Measurements from ENCODE around the gene IL17REL. TPM values are rescaled to one million over a fixed set of nuclear protein-coding genes. Genes with fewer than 3 reads are reported as not detected.

IL17REL gene
- total RNA-seq, 1 donor from 2014 or later, result 0.10 TPM

DNA sequence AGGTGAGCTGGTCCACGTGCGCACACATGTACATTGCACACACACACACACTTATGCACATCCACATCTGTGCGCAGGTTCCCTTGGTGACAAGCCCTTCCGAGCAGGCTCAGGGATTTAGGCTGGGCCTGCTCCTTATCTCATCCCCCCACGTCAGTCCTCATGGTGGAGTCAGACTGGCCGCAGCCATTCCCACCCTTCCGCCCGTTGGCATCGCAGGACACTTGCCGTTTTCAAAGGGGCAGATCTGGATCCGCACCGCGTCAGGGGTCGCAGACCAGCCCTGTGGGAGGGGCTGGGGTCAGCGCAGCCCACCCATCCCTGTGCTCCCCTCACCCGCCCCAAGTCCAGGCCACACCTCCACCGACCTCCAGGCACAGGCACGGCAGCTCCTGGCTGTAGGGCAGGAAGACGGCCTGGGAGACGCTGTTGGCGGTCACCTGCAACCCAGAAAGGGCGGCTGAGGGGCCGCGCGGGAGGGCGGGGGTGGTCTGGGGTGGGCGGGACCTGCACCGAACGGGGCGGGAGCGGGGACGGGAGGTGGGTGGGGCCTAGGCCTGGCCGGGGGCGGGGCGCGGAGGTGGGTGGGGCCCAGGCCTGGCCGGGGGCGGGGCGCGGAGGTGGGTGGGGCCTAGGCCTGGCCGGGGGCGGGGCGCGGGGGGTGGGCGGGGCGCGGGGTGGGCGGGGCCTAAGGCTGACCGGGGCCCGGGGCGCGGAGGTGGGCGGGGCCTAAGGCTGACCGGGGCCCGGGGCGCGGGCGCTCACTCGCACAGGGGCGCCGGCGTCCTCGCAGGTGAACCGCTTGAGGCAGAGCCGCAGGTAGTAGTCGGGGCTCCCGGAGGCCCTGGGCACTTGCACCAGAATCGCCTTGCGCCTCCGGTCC lies 13.3 kb downstream of the IL17REL start:
- H3K27ac Mint-ChIP-seq, result no peak overlapping the region
- H3K4me3 Mint-ChIP-seq, result peak overlapping the region; percentile 49
- H3K4me1 Mint-ChIP-seq (ENCODE audit: unreplicated experiment), result peaks cover 14% of the 10 kb centered on the region
- no peak for DNase-seq (ENCODE audit: extremely low spot score, unreplicated experiment)
- no peak for TF ChIP-seq CTCF (conservative IDR thresholded peaks at IDR 0.05)
- no peaks in the 10 kb centered on the region for H3K9me3 Mint-ChIP-seq
- peaks cover 17% of the 10 kb centered on the region for H3K27me3 Mint-ChIP-seq
- H3K36me3 Mint-ChIP-seq, result no peaks in the 10 kb centered on the region

GRCh38 chr22:49998718-49999062 lies 13.9 kb downstream of the IL17REL start:
- Mint-ChIP-seq H3K4me3 (peak overlapping the region; percentile 46), H3K27ac (no peak overlapping the region), H3K27me3 (peaks cover 15% of the 10 kb centered on the region), H3K4me1 (ENCODE audit: unreplicated experiment) (peaks cover 12% of the 10 kb centered on the region), H3K36me3 (no peaks in the 10 kb centered on the region), H3K9me3 (no peaks in the 10 kb centered on the region)
- no peak for TF ChIP-seq CTCF (conservative IDR thresholded peaks at IDR 0.05)
- no peak for DNase-seq (ENCODE audit: extremely low spot score, unreplicated experiment)

GRCh38 chr22:49997932-49998717 lies 14.4 kb downstream of the IL17REL start:
- Mint-ChIP-seq H3K4me3 (peak overlapping the region; percentile 46), H3K36me3 (no peaks in the 10 kb centered on the region), H3K9me3 (no peaks in the 10 kb centered on the region), H3K27ac (no peak overlapping the region), H3K4me1 (ENCODE audit: unreplicated experiment) (peaks cover 10% of the 10 kb centered on the region), H3K27me3 (peaks cover 15% of the 10 kb centered on the region)
- no peak for DNase-seq (ENCODE audit: extremely low spot score, unreplicated experiment)
- no peak for TF ChIP-seq CTCF (conservative IDR thresholded peaks at IDR 0.05)

GRCh38 chr22:49997251-49997599 lies 15.3 kb downstream of the IL17REL start:
- H3K4me1 Mint-ChIP-seq (ENCODE audit: unreplicated experiment), result peaks cover 9% of the 10 kb centered on the region
- H3K27ac Mint-ChIP-seq, result no peak overlapping the region
- peaks cover 14% of the 10 kb centered on the region for H3K27me3 Mint-ChIP-seq
- DNase-seq (ENCODE audit: extremely low spot score, unreplicated experiment), result no peak
- H3K4me3 Mint-ChIP-seq, result no peak overlapping the region
- TF ChIP-seq CTCF (conservative IDR thresholded peaks at IDR 0.05), result no peak
- no peaks in the 10 kb centered on the region for H3K36me3 Mint-ChIP-seq
- no peaks in the 10 kb centered on the region for H3K9me3 Mint-ChIP-seq

DNA sequence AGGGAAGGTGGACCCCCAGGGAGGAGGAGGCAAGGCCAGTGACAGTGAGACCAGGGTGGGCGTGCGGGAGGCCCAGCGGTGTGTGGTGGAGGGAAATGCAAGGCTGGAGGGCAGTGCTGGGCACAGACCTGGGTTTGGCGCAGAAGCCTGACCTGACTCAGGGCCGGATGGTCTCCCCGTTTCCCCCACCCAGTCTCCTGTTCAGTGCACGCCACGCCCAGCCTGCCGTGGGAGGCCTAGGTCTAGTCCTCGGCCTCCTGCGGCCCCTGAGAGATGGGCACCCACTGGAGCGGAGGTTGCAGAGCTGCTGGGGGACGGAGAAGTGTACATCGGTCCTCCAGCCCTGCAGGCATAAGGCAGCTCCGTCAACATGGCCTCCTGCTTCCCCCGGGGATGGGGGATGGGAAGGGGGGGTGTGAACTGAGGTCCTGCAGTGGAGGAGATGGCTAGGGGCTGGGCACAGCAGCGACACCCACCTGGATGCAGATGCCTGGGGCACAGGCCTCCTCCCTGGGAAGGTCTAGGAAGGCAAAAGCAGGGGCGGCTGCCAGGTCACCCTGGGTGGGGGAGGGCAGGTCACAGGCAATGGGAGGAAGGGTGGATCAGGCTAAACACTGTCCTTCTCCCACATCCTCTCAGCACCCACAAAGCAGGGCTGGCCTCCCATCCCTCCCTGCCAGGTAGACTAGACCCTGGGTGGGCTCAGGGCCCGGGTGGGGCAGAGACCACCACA lies 15.9 kb downstream of the IL17REL start:
- peaks cover 18% of the 10 kb centered on the region for H3K27me3 Mint-ChIP-seq
- H3K36me3 Mint-ChIP-seq, result peaks cover 2% of the 10 kb centered on the region
- TF ChIP-seq CTCF (conservative IDR thresholded peaks at IDR 0.05), result no peak
- peaks cover 4% of the 10 kb centered on the region for H3K4me1 Mint-ChIP-seq (ENCODE audit: unreplicated experiment)
- no peak for DNase-seq (ENCODE audit: extremely low spot score, unreplicated experiment)
- no peak overlapping the region for H3K4me3 Mint-ChIP-seq
- no peak overlapping the region for H3K27ac Mint-ChIP-seq
- peaks cover 2% of the 10 kb centered on the region for H3K9me3 Mint-ChIP-seq

Measured in type B pancreatic cell (in vitro differentiated cells).